GM19452 (cell line): ENCODE measurements around the gene AMN1.

Source experiments
- ATAC-seq: cut with Tn5 transposase; IDR thresholded peaks from one replicate; pipeline ENCODE4 v1.9.1; 2021; ENCODE audit not compliant: unreplicated experiment

The AMN1 gene

GRCh38 chr12:31633464-31633863 lies 95.4 kb downstream of the AMN1 start:
- no peak for ATAC-seq

- no peak for ATAC-seq
Observed at GRCh38 chr12:31631809-31632208, 97.0 kb downstream of the AMN1 start.

GRCh38 chr12:31631023-31631724 lies 97.6 kb downstream of the AMN1 start:
- no peak for ATAC-seq

- no peak for ATAC-seq
Observed at GRCh38 chr12:31629756-31630732, 98.8 kb downstream of the AMN1 start.

- no peak for ATAC-seq
Observed at GRCh38 chr12:31627456-31628054, 101.3 kb downstream of the AMN1 start.

GRCh38 chr12:31626270-31626995 lies 102.4 kb downstream of the AMN1 start:
- ATAC-seq: no peak

GRCh38 chr12:31622038-31622437 lies 106.8 kb downstream of the AMN1 start:
- no peak for ATAC-seq
